ENCODE results near the gene ASCC1.

Gene ASCC1

DNA sequence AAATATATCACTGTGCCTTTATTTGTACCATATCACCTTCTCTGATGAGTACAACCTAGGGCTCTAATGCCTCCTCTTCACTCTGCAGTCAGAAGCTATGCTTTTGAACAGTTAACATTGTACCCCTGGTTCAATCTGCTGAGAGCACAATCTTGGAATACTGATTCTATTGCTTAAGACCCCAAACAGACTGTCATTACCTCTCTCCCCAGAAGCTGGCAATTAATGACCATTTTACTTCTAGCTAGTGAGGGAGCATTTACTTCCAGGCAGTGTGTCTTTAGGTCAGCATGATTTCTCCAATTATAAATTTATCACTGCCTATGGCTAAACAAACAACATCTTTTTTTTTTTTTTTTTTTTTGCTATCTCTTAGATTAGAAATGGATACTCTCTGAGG lies 91.7 kb downstream of the ASCC1 start:
- Histone ChIP-seq H3K9me3 (replicated peaks; ENCODE audit: insufficient read depth, low read length) (no peaks in the 10 kb centered on the region), H3K4me3 (ENCODE audit: low read length) (no peak overlapping the region), H3K9ac (ENCODE audit: low read length) (no peak overlapping the region), H3K27me3 (replicated peaks; ENCODE audit: insufficient read depth, low read length) (no peaks in the 10 kb centered on the region), H3K27ac (ENCODE audit: low read length) (no peak overlapping the region), H3K36me3 (replicated peaks; ENCODE audit: insufficient read depth, low read length) (no peaks in the 10 kb centered on the region), H3K9me2 (replicated peaks; ENCODE audit: insufficient read depth, low read length) (no peaks in the 10 kb centered on the region), H3K4me2 (ENCODE audit: low read depth, low read length) (no peak overlapping the region), H3F3A (ENCODE audit: insufficient read depth, low read length) (peaks cover 2% of the 10 kb centered on the region; the same call in 1 of the 2 replicates), H3K4me1 (ENCODE audit: low read length) (no peaks in the 10 kb centered on the region), H4K20me1 (ENCODE audit: insufficient read depth, low read length) (no peaks in the 10 kb centered on the region), H2AFZ (ENCODE audit: low read length) (no peak overlapping the region), H3K79me2 (ENCODE audit: low read length) (no peaks in the 10 kb centered on the region)
- TF ChIP-seq EZH2phosphoT487 (IDR thresholded peaks at IDR 0.05; ENCODE audit: low read length) (no peak), EZH2 (optimal IDR thresholded peaks at IDR 0.05; ENCODE audit: low read depth, low read length) (no peak)
- TF ChIP-seq, protein P1, sequence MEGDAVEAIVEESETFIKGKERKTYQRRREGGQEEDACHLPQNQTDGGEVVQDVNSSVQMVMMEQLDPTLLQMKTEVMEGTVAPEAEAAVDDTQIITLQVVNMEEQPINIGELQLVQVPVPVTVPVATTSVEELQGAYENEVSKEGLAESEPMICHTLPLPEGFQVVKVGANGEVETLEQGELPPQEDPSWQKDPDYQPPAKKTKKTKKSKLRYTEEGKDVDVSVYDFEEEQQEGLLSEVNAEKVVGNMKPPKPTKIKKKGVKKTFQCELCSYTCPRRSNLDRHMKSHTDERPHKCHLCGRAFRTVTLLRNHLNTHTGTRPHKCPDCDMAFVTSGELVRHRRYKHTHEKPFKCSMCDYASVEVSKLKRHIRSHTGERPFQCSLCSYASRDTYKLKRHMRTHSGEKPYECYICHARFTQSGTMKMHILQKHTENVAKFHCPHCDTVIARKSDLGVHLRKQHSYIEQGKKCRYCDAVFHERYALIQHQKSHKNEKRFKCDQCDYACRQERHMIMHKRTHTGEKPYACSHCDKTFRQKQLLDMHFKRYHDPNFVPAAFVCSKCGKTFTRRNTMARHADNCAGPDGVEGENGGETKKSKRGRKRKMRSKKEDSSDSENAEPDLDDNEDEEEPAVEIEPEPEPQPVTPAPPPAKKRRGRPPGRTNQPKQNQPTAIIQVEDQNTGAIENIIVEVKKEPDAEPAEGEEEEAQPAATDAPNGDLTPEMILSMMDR (IDR thresholded peaks at IDR 0.05; ENCODE audit: low read length), result no peak
- no peak for DNase-seq

DNA sequence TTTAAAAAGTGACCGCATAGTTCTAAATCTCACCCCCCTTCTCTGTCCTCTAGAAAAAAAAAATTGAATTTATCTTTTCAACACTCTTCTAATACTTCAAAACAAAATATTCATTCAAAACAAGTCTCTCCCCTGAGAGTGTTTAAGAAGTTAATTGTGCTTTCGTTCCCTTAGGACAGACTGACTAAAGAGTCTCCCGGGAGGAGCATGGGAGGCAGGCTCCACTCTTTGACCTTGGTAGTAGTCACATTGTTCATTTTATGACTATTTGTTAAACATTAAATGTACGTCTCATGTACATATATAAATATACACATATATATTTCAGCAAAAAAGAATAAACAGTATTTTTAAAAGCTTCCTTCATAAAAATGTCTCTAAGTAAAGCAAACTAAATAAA lies 92.5 kb downstream of the ASCC1 start:
- Histone ChIP-seq H3K9me3 (replicated peaks; ENCODE audit: insufficient read depth, low read length) (no peaks in the 10 kb centered on the region), H3K9ac (ENCODE audit: low read length) (no peak overlapping the region), H3K27ac (ENCODE audit: low read length) (no peak overlapping the region), H3K9me2 (replicated peaks; ENCODE audit: insufficient read depth, low read length) (no peaks in the 10 kb centered on the region), H3K27me3 (replicated peaks; ENCODE audit: insufficient read depth, low read length) (no peaks in the 10 kb centered on the region), H3K4me1 (ENCODE audit: low read length) (no peaks in the 10 kb centered on the region), H3K36me3 (replicated peaks; ENCODE audit: insufficient read depth, low read length) (no peaks in the 10 kb centered on the region), H3F3A (ENCODE audit: insufficient read depth, low read length) (peaks cover 2% of the 10 kb centered on the region; the same call in 1 of the 2 replicates), H4K20me1 (ENCODE audit: insufficient read depth, low read length) (no peaks in the 10 kb centered on the region), H2AFZ (ENCODE audit: low read length) (no peak overlapping the region), H3K79me2 (ENCODE audit: low read length) (no peaks in the 10 kb centered on the region), H3K4me3 (ENCODE audit: low read length) (no peak overlapping the region), H3K4me2 (ENCODE audit: low read depth, low read length) (no peak overlapping the region)
- no peak for DNase-seq
- TF ChIP-seq EZH2phosphoT487 (IDR thresholded peaks at IDR 0.05; ENCODE audit: low read length) (no peak), EZH2 (optimal IDR thresholded peaks at IDR 0.05; ENCODE audit: low read depth, low read length) (no peak)
- TF ChIP-seq, protein P1 (IDR thresholded peaks at IDR 0.05; ENCODE audit: low read length), result no peak

DNA sequence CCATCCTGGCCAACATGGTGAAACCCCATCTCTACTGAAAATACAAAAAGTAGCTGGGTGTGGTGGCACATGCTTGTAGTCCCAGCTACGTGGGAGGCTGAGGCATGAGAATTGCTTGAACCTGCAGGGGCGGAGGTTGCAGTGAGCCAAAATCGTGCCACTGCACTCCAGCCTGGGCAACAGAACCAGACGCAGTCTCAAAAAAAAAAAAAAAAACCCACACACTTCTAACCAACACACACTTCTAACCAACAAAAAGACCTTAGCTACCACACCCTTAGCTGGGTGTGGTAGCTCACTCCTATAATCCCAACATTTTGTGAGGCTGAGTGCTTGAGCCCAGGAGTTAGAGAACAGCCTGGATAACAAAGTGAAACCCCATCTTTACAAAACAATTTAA lies 93.9 kb downstream of the ASCC1 start:
- H3K4me2 ChIP-seq (ENCODE audit: low read depth, low read length), result no peak overlapping the region
- no peaks in the 10 kb centered on the region for H3K9me2 ChIP-seq (replicated peaks; ENCODE audit: insufficient read depth, low read length)
- no peaks in the 10 kb centered on the region for H3K79me2 ChIP-seq (ENCODE audit: low read length)
- H3K9me3 ChIP-seq (replicated peaks; ENCODE audit: insufficient read depth, low read length), result no peaks in the 10 kb centered on the region
- no peak for DNase-seq
- H3K4me3 ChIP-seq (ENCODE audit: low read length), result no peak overlapping the region
- H2AFZ ChIP-seq (ENCODE audit: low read length), result no peak overlapping the region
- no peak overlapping the region for H3K27ac ChIP-seq (ENCODE audit: low read length)
- H3K9ac ChIP-seq (ENCODE audit: low read length), result no peak overlapping the region
- TF ChIP-seq EZH2phosphoT487 (IDR thresholded peaks at IDR 0.05; ENCODE audit: low read length) (no peak), EZH2 (optimal IDR thresholded peaks at IDR 0.05; ENCODE audit: low read depth, low read length) (no peak)
- TF ChIP-seq, protein P1 (IDR thresholded peaks at IDR 0.05; ENCODE audit: low read length), result no peak
- peaks cover 2% of the 10 kb centered on the region; the same call in 1 of the 2 replicates for H3F3A ChIP-seq (ENCODE audit: insufficient read depth, low read length)
- no peaks in the 10 kb centered on the region for H3K4me1 ChIP-seq (ENCODE audit: low read length)
- H3K27me3 ChIP-seq (replicated peaks; ENCODE audit: insufficient read depth, low read length), result no peaks in the 10 kb centered on the region
- no peaks in the 10 kb centered on the region for H3K36me3 ChIP-seq (replicated peaks; ENCODE audit: insufficient read depth, low read length)
- no peaks in the 10 kb centered on the region for H4K20me1 ChIP-seq (ENCODE audit: insufficient read depth, low read length)
